DMS79 (cell line): ENCODE results near the gene TNXB.
"Not testable (repeated sequence)": the region's sequence is repeated elsewhere in the genome, so short reads cannot be mapped to it uniquely, and the experiment has no call there.

ENCODE experiments used
- DNase-seq: peaks from one replicate; lab custom pipeline; 2025; lab: John Stamatoyannopoulos, UW

TNXB gene

GRCh38 chr6:32039321-32040274 lies 69.5 kb downstream of the TNXB start:
- DNase-seq: not testable (repeated sequence)

GRCh38 chr6:32038878-32039277 lies 70.3 kb downstream of the TNXB start:
- DNase-seq: not testable (repeated sequence)

- peak; percentile 17 for DNase-seq
Observed at GRCh38 chr6:32037598-32038524, 71.3 kb downstream of the TNXB start, which contains the start of gene CYP21A2. Gene CYP21A2, plus strand, starts transcription at chr6:32038415. Its CDS starts 8 bp downstream, at chr6:32038423.

GRCh38 chr6:32037136-32037535 lies 72.0 kb downstream of the TNXB start:
- not testable (repeated sequence) for DNase-seq

- not testable (repeated sequence) for DNase-seq
Observed at GRCh38 chr6:32035283-32036013, 73.7 kb downstream of the TNXB start.

- not testable (repeated sequence) for DNase-seq
Observed at GRCh38 chr6:32029553-32029952, 79.6 kb downstream of the TNXB start.

GRCh38 chr6:32028631-32029030 lies 80.5 kb downstream of the TNXB start:
- DNase-seq: not testable (repeated sequence)

GRCh38 chr6:32022100-32022499 lies 87.0 kb downstream of the TNXB start:
- DNase-seq: not testable (repeated sequence)

GRCh38 chr6:32014547-32014946 lies 94.6 kb downstream of the TNXB start, which contains the start of gene C4B:
Gene C4B, plus strand, starts transcription at chr6:32014795. Its CDS starts 51 bp downstream, at chr6:32014846.
- not testable (repeated sequence) for DNase-seq

GRCh38 chr6:32013738-32014137 lies 95.4 kb downstream of the TNXB start:
- not testable (repeated sequence) for DNase-seq

- DNase-seq: not testable (repeated sequence)
Observed at GRCh38 chr6:32012941-32013617, 96.1 kb downstream of the TNXB start.

- not testable (repeated sequence) for DNase-seq
Observed at GRCh38 chr6:32010856-32011530, 98.1 kb downstream of the TNXB start.

GRCh38 chr6:32009537-32009936 lies 99.6 kb downstream of the TNXB start:
- DNase-seq: not testable (repeated sequence)

GRCh38 chr6:32008616-32009015 lies 100.5 kb downstream of the TNXB start:
- DNase-seq: not testable (repeated sequence)

- not testable (repeated sequence) for DNase-seq
Observed at GRCh38 chr6:32008037-32008436, 101.1 kb downstream of the TNXB start.

- DNase-seq: not testable (repeated sequence)
Observed at GRCh38 chr6:32007086-32007485, 102.1 kb downstream of the TNXB start.

- not testable (repeated sequence) for DNase-seq
Observed at GRCh38 chr6:32005991-32006529, 103.1 kb downstream of the TNXB start.

- DNase-seq: not testable (repeated sequence)
Observed at GRCh38 chr6:32005538-32005880, 103.6 kb downstream of the TNXB start.

GRCh38 chr6:32004864-32005537 lies 104.1 kb downstream of the TNXB start:
- not testable (repeated sequence) for DNase-seq
